Caco-2 (cell line): Measurements from ENCODE around the gene CDK2. TPM values are rescaled to one million over a fixed set of nuclear protein-coding genes. Genes with fewer than 3 reads are reported as not detected.

Experiments used
- BruUV-seq: library from RNA; stranded (reverse); fragments of 400-500 nt; replicated peaks from 2 replicates; lab custom pipeline; 2021; lab: Mats Ljungman, UMichigan
- CTCF ChIA-PET: fragments of 300-600 bp; sonication (Branson Sonifier 250); formaldehyde crosslinking; loops from one replicate; lab custom pipeline; 2022; ENCODE audit warnings: antibody characterized with exemption; lab: Charles Lee
- POLR2A ChIA-PET: fragments of 300-600 bp; sonication (Branson Sonifier 250); formaldehyde crosslinking; loops from one replicate; lab custom pipeline; 2022; ENCODE audit warnings: antibody characterized with exemption; lab: Charles Lee
- DNase-seq, 2 experiments: peaks; one replicate each; pipeline versions ENCODE4 v3.0.0 to v3.0.0-alpha.2; 2020 to 2022
- H3K27me3 ChIP-seq: replicated peaks from 2 replicates; pipeline ENCODE4 v1.6.0; 2011; ENCODE audit warnings: low read length; ENCODE audit not compliant: control insufficient read depth, insufficient read depth
- H3K36me3 ChIP-seq: 2 replicates; pipeline ENCODE4 v1.5.1; 2011; ENCODE audit warnings: low read length; ENCODE audit not compliant: control insufficient read depth, insufficient read depth
- H3K4me1 ChIP-seq: fragments of 250-450 bp; sonication (Bioruptor Pico); 2 replicates; pipeline ENCODE4 v1.5.1; 2020; ENCODE audit warnings: mild to moderate bottlenecking
- H3K4me3 ChIP-seq: 2 replicates; pipeline ENCODE4 v1.5.1; 2011; ENCODE audit warnings: low read depth, mild to moderate bottlenecking, control low read depth, low read length
- H3K9me3 ChIP-seq: fragments of 250-450 bp; sonication (Bioruptor Pico); 2 replicates; pipeline ENCODE4 v1.5.1; 2020; ENCODE audit warnings: mild to moderate bottlenecking, moderate library complexity
- H3K27ac Mint-ChIP-seq: one replicate; pipeline ENCODE4 v1.8.0; 2022; ENCODE audit warnings: mixed read lengths; ENCODE audit not compliant: unreplicated experiment
- H3K27me3 Mint-ChIP-seq: one replicate; pipeline ENCODE4 v1.8.0; 2022; ENCODE audit warnings: mixed read lengths; ENCODE audit not compliant: insufficient read depth, unreplicated experiment
- H3K36me3 Mint-ChIP-seq: one replicate; pipeline ENCODE4 v1.8.0; 2022; ENCODE audit warnings: mild to moderate bottlenecking, mixed read lengths; ENCODE audit not compliant: insufficient read depth, unreplicated experiment
- H3K4me1 Mint-ChIP-seq: one replicate; pipeline ENCODE4 v1.8.0; 2022; ENCODE audit warnings: low read depth, mixed read lengths; ENCODE audit not compliant: unreplicated experiment
- H3K4me3 Mint-ChIP-seq: one replicate; pipeline ENCODE4 v1.8.0; 2022; ENCODE audit warnings: mild to moderate bottlenecking, moderate library complexity, mixed read lengths; ENCODE audit not compliant: unreplicated experiment
- H3K9me3 Mint-ChIP-seq: one replicate; pipeline ENCODE4 v1.8.0; 2022; ENCODE audit warnings: mixed read lengths; ENCODE audit not compliant: unreplicated experiment
- intact Hi-C: fragments of 100-400 bp; cut with micrococcal nuclease; formaldehyde crosslinking; loops from one replicate; pipeline ENCODE4 v1.10.0; 2022; ENCODE audit not compliant: unreplicated experiment
- total RNA-seq: library from RNA; stranded (reverse); gene quantifications from 2 replicates; pipeline ENCODE4 v1.2.3, GENCODE V29; 2022
- TF ChIP-seq, protein P1 (sequence below), 2 experiments: fragments of 200-600 bp in 1 of 2; IDR thresholded peaks; 1 replicate in 1 of 2; 2 replicates in 1 of 2; pipeline versions ENCODE4 v1.5.1 to v1.8.0; 2011 to 2022; ENCODE audit warnings: antibody characterized with exemption in 1 of 2, control low read depth in 1 of 2, inconsistent platforms in 1 of 2, low read depth in 1 of 2, low read length in 1 of 2, mild to moderate bottlenecking in 1 of 2, moderate library complexity in 1 of 2; ENCODE audit not compliant: insufficient read depth in 1 of 2, severe bottlenecking in 1 of 2, unreplicated experiment in 1 of 2

Gene CDK2
- total RNA-seq, 1 experiment from 2014 or later = 110 TPM

DNA sequence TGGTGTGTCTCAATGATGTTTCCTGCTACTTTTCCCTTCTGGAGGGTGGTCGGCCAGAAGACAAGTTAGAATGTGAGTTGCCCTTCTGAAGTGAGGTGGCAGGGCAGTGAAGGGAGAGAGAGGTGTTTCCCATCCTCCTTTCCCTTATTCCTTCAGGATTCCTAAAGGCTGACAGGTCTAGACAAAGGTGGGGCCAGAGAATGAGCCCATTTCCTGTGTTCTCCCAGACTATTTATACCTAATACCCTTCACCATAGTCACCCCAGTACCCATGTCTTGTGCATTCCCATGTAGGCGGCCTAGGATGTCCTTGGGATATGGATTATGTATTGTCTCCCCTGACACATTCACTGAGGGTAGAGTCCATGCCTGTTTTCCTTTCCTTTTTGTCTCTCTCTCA, 28.6 kb upstream of the CDK2 start:
- H3K4me3 Mint-ChIP-seq = no peak overlapping the region
- H3K27me3 Mint-ChIP-seq = no peaks in the 10 kb centered on the region
- no TSS peak for BruUV-seq
- intact Hi-C loops = no loop called here
- peaks cover 13% of the 10 kb centered on the region for H3K4me1 Mint-ChIP-seq
- H3K9me3 Mint-ChIP-seq = no peaks in the 10 kb centered on the region
- no peak overlapping the region for H3K27ac Mint-ChIP-seq
- ChIA-PET CTCF (no interaction called here), POLR2A (no interaction called here)
- Histone ChIP-seq H3K27me3 (no peaks in the 10 kb centered on the region), H3K36me3 (no peaks in the 10 kb centered on the region), H3K4me3 (no peak overlapping the region), H3K9me3 (no peaks in the 10 kb centered on the region), H3K4me1 (peaks cover 30% of the 10 kb centered on the region)
- TF ChIP-seq, protein P1, sequence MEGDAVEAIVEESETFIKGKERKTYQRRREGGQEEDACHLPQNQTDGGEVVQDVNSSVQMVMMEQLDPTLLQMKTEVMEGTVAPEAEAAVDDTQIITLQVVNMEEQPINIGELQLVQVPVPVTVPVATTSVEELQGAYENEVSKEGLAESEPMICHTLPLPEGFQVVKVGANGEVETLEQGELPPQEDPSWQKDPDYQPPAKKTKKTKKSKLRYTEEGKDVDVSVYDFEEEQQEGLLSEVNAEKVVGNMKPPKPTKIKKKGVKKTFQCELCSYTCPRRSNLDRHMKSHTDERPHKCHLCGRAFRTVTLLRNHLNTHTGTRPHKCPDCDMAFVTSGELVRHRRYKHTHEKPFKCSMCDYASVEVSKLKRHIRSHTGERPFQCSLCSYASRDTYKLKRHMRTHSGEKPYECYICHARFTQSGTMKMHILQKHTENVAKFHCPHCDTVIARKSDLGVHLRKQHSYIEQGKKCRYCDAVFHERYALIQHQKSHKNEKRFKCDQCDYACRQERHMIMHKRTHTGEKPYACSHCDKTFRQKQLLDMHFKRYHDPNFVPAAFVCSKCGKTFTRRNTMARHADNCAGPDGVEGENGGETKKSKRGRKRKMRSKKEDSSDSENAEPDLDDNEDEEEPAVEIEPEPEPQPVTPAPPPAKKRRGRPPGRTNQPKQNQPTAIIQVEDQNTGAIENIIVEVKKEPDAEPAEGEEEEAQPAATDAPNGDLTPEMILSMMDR (IDR thresholded peaks at IDR 0.05; ENCODE audit: insufficient read depth in 1 of 2, low read depth in 1 of 2, low read length in 1 of 2, severe bottlenecking in 1 of 2, unreplicated experiment in 1 of 2) = no peak
- no peaks in the 10 kb centered on the region for H3K36me3 Mint-ChIP-seq
- no peak for DNase-seq

DNA sequence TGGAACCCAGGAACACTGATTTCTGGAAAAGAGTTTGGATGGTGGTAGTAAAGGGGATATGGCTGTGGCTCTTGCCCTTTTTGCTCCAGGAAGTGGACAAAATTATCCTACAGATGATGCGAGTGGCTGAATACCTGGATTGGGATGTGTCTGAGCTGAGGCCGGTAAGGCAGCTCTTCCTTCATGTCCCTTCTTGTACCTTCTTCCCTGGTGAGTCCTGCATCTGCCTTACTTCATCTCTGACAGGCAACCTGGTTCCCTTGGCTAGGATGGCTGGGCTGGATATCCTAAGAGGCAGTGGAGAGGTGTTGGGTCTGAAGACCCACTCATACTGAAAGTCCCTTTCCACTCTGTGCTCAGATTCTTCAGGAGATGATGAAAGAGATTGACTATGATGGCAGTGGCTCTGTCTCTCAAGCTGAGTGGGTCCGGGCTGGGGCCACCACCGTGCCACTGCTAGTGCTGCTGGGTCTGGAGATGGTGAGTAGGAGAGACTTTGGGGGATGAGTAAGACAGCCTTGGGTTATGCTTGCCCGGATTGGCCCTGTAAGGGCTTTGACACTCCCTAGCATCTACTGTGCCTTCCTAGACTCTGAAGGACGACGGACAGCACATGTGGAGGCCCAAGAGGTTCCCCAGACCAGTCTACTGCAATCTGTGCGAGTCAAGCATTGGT, 27.7 kb upstream of the CDK2 start:
- Histone ChIP-seq H3K36me3 (no peaks in the 10 kb centered on the region), H3K4me1 (peaks cover 26% of the 10 kb centered on the region), H3K4me3 (no peak overlapping the region), H3K9me3 (no peaks in the 10 kb centered on the region), H3K27me3 (no peaks in the 10 kb centered on the region)
- CTCF ChIA-PET = interaction anchor here (0.9 to 2.3 kb wide), 4 partner anchors 17 to 202 kb away, joined by 3 to 5 read pairs (median 3); no protein-coding TSS in a partner anchor
- no peak for DNase-seq
- TF ChIP-seq, protein P1 (IDR thresholded peaks at IDR 0.05; ENCODE audit: insufficient read depth in 1 of 2, low read depth in 1 of 2, low read length in 1 of 2, severe bottlenecking in 1 of 2, unreplicated experiment in 1 of 2) = no peak
- peaks cover 16% of the 10 kb centered on the region for H3K4me1 Mint-ChIP-seq
- H3K36me3 Mint-ChIP-seq = no peaks in the 10 kb centered on the region
- intact Hi-C loops = no loop called here
- H3K4me3 Mint-ChIP-seq = no peak overlapping the region
- POLR2A ChIA-PET = interaction anchor here (0.5 kb wide), 1 partner anchor 201 kb away, joined by 3 read pairs; no protein-coding TSS in a partner anchor
- no TSS peak for BruUV-seq
- no peaks in the 10 kb centered on the region for H3K27me3 Mint-ChIP-seq
- H3K9me3 Mint-ChIP-seq = no peaks in the 10 kb centered on the region
- no peak overlapping the region for H3K27ac Mint-ChIP-seq

DNA sequence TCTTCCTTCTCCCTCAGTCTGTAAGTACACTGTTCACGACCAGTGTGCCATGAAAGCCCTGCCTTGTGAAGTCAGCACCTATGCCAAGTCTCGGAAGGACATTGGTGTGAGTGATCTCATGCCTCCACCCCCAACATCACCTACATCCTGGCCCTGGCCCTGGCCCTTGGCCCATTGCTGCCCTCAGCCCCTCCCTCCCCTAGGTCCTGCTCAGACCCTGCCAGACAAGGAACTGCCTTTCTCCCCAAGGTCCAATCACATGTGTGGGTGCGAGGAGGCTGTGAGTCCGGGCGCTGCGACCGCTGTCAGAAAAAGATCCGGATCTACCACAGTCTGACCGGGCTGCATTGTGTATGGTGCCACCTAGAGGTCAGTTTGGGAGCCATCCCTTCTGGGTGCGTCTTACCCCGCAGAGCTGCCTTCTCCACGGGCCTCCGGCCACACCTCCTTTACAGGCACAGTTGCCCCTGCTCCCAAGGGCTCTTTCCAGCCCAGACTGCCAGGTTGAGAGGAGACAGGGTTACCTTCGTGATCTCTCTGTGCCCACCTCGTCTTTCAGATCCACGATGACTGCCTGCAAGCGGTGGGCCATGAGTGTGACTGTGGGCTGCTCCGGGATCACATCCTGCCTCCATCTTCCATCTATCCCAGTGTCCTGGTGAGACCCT, 26.4 kb upstream of the CDK2 start:
- TF ChIP-seq, protein P1 (IDR thresholded peaks at IDR 0.05; ENCODE audit: insufficient read depth in 1 of 2, low read depth in 1 of 2, low read length in 1 of 2, severe bottlenecking in 1 of 2, unreplicated experiment in 1 of 2) = peak; percentile 79 to 92
- H3K27me3 ChIP-seq = no peaks in the 10 kb centered on the region
- no peaks in the 10 kb centered on the region for H3K9me3 ChIP-seq
- CTCF ChIA-PET = interaction anchor here (0.6 to 2.4 kb wide), 15 partner anchors 8 to 292 kb away, joined by 3 to 11 read pairs (median 5); partner anchors contain the start of genes DNAJC14, ORMDL2, RAB5B and SARNP
- H3K4me3 ChIP-seq = no peak overlapping the region
- Mint-ChIP-seq H3K4me1 (peaks cover 16% of the 10 kb centered on the region), H3K4me3 (no peak overlapping the region), H3K36me3 (no peaks in the 10 kb centered on the region), H3K27ac (no peak overlapping the region), H3K27me3 (no peaks in the 10 kb centered on the region), H3K9me3 (no peaks in the 10 kb centered on the region)
- intact Hi-C loops = loop anchor here (1.0 kb wide), 2 partner anchors 10 to 201 kb away; no protein-coding TSS in a partner anchor
- POLR2A ChIA-PET = interaction anchor here (0.5 to 0.6 kb wide), 2 partner anchors 56 to 211 kb away, joined by 3 to 5 read pairs; no protein-coding TSS in a partner anchor
- DNase-seq = peak; percentile 84 to 87
- no TSS peak for BruUV-seq
- H3K4me1 ChIP-seq = peaks cover 26% of the 10 kb centered on the region
- H3K36me3 ChIP-seq = no peaks in the 10 kb centered on the region
